GM21717 (cell line): Measurements from ENCODE around the gene SETD7.

Experiments
- ATAC-seq: cut with Tn5 transposase; IDR thresholded peaks from one replicate; pipeline ENCODE4 v1.9.1; 2021; ENCODE audit warnings: mild to moderate bottlenecking, moderate library complexity; ENCODE audit not compliant: unreplicated experiment

The SETD7 gene

DNA sequence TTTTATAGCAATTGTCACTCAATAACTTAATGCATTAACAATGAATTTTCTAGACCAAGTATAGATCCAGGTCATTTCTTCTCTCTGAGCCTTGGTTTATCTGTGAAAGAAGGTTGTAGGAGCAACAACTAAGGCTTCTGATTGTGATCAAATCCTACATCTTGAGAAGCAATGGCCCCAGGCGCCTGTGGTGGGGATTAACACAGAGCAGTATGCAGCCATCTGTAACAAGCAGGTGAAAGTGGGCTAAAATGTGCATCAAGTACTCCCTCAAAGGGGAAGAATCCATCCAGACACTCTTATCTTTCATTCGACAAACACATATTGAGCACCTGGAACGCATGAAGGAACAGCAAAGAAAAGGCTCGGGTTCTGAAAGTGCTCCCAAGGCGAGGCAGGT is 19.1 kb upstream of the SETD7 start:
- no peak for ATAC-seq

DNA sequence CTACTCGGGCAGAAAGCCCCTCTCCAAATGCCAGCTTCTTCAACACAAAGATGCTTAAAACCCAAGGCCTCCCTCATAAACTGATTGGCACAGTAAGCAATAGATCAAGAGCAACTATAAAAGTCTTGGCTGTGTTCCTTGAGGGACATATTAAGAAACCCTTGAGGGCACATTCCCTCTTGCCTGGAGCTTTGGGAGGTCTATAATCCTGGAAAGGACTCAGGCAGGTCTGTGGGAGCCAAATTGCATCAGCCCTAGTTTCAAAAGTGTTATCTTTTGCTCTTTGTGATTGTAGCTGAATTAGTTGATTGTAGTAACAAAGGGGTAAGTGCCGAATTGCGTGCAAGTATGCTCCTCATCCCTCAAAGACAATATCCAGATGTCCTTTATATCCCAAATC is 18.6 kb upstream of the SETD7 start:
- ATAC-seq, result no peak

DNA sequence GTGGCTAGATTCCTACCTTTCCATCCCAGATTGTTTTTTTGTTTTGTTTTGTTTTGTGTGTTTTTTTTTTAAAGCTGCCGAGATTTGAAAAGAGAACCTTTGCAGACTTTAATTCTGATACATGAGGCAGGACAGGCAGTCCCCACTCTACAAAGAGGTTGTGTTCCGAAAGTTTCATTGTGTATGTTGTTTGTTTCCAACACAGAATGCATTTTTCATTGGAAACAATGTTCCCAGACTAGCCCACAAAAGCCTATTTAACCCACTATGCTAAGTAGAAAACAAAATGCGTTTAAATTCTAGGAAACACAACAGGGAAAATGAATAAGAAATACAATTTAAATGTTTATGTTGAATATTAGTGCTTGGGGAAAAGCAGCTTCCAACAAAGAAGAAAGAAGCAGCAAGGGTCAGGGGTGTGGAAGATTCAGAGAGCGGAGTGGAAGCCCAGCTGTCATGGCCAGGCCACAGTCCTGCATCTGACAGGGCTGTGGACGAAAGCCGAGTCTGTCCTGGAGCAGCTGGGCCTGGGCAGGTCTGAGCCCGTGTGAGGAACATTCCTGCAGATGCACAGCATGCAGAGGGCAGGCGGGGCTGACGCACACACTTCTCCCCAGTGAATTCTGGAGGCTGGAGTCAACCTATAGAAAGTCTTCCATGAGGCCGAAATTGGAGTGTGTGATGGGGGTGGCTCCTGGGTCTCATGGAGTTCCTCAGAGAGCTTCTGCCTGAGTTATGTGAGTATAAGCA is 12.4 kb upstream of the SETD7 start:
- ATAC-seq, result no peak

DNA sequence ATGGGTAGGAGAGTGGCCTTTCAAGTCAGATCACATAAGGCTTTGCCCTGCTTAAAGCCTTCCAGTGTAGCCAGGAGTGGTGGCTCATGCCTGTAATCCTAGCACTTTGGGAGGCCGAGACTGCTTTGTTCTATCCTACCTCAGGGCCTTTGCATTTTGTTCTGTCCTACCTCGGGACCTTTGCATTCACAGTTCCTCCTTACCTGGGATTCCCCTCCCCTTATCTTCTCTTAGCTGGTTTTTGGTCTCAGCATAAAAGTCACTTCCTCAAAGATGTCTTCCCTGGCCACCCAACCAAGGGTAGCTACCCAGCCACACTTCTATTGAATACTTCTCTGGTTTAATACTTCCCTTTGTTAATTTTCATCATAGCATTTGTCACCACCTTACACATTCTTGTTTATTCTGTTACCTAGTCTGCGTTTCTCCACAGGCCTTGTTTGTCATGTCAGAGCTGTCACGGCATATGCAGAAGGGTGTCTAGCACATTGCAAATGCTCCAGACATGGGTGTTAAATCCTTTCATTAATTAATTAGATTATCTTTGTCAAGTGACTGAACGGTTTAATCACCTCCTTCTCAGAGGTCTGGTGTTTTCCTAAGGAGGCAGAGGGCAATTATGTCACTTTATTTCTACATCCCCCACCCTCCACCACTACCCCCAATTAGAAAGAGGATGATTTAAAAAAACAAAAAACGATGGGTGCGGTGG is 11.3 kb upstream of the SETD7 start:
- ATAC-seq, result no peak

DNA sequence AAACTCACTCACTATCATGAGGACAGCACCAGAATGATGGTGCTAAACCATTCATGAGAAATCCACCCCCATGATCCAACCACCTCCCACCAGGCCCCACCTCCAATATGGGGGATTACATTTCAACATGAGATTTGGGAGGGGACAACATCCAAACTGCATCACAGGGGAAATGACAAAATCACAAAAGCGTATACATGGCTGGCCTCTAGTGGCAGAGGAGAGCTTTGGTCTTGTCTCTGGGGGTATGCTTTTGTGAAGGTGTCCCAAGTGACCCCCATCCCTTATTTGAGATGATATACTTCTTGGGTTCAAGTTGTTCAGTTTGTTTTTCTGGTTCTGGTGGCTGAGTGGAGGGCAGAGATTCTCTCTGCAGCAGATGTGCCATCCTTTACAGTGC is 8.5 kb upstream of the SETD7 start:
- ATAC-seq, result no peak

DNA sequence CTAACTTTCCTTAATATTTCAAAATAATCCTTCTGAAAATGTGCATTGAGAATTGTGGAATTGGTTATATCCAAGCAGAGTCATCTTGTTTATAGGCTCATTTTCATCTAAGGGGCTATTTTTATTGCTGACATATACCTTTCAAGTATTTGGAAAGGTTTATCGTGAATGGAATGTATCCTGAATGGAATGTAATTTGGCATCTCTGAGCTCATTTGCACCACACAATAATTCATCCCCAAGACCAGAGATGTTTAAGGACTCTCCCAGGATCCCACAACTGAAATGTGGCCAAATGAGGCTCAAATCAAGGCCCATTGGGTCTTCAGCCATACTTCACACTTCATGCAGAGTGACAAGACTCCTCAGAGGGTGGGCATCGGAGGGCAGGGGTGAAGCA is 7.5 kb upstream of the SETD7 start:
- ATAC-seq, result no peak

DNA sequence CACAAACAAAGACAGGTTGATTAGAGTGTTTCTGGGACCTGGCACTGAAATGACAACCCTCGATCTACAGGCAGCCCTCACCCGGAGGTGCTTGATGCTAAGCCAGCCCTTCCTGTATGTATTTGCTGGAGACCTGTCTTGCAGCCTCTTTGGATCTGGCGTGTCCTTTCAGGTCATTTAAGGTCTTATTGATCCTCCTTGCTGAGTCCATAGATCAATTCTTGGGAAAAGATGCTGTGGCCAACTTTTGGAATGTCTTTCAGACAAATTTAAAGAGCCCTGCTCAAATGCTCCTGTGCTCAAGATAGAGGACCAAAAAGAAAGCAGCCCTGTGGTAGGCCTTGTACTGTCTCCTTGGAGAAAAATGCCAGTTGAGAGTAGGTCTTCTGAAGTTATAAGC is 6.8 kb upstream of the SETD7 start:
- ATAC-seq, result no peak

DNA sequence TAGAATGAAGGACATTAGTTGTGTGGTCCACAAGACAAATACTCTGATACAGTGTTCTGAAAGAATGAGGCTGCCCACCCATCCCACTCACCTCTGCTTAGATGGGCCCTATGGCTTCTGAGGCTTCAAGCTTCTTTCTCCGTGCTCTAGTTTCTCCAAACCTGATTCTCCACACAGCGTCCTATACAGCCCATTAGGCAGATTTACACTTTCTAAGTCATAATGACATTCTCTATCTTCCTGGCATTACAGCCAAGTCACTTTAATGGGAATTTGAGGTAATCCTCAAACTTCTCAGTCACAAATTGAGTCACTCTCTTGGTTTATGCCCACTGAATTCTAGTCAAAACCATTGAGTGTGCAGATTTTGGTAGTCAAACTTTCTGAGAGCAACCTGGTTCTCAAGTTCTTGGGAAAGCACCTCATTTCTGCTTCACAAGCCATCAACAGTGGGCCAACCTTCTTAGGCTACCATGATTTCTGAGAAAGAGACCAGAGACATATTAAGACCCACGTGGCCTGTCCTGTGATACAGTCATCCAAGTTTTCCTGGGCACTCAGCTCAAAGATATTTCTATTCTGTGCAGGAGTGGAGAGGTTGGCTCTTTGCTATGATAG is 6.2 kb upstream of the SETD7 start:
- ATAC-seq, result no peak

DNA sequence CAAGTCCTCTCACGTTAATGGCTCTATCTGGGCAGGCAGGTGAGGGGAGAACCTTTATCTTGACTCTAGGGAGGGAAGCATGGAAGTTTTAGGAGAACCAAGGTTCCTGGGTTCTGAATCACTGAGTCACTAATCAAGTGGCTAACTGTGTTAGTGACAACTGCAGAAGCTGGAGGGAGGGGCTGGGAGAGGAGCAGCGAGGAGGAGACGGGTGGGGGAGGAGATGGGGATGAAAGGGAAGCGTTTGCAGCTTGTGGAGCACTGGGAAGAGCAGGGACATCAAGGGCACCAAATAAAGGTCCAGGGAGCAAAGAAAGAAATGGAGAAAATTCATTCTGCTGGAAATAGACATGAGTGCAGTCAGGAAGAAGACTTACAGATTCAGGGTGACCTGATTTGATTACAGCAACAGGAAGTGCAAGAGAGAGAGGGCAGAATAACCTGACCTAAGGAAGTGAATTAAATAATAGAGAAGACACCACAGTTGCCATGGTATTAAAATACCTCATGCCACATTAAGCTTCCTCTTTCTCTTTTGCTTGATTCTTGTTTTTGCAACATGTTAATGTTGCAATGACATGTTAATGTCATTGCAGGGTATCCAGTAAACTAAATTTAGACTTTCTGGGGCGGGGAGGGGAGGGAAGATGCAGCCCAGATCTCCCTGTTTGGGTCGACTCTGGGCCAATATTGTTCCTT is 4.5 kb upstream of the SETD7 start:
- ATAC-seq, result no peak

DNA sequence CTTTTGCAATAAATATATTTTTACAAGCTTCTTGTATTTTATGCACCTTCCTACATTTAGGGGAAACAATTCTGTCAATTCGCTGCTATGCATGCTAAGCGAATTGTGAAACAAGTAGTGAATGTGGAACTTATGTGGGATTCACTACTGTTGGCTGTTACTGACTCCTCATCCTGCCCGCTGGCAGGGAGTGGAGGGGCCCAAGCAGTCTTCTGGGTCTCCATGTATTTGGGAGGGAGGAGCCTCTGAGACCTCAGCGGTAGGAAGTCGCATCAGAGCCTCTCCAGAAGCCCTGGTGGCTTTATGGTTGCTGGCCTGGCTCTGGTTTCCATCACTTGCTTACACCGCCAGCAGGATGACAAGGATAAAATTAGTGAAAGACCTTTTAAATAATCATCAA is 3.7 kb upstream of the SETD7 start:
- no peak for ATAC-seq

DNA sequence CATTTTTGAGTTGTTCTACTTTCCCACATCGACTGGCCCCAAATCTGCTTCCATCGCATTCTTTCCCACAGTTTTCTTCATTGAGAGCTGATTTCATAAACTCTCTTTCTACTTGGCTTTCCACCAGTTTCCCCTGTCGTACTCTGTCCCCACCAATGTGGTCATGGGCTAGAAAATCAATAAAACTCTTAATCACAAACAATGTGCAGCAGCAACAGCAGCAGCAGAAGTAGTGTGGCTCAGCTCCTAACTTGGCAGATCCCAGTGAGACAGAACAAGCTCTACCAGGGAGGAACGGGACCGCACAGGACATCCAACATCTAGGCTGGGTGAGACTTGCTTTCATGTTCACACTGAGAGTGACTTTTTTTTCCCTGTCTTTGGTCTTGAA is 3.1 kb upstream of the SETD7 start:
- no peak for ATAC-seq

DNA sequence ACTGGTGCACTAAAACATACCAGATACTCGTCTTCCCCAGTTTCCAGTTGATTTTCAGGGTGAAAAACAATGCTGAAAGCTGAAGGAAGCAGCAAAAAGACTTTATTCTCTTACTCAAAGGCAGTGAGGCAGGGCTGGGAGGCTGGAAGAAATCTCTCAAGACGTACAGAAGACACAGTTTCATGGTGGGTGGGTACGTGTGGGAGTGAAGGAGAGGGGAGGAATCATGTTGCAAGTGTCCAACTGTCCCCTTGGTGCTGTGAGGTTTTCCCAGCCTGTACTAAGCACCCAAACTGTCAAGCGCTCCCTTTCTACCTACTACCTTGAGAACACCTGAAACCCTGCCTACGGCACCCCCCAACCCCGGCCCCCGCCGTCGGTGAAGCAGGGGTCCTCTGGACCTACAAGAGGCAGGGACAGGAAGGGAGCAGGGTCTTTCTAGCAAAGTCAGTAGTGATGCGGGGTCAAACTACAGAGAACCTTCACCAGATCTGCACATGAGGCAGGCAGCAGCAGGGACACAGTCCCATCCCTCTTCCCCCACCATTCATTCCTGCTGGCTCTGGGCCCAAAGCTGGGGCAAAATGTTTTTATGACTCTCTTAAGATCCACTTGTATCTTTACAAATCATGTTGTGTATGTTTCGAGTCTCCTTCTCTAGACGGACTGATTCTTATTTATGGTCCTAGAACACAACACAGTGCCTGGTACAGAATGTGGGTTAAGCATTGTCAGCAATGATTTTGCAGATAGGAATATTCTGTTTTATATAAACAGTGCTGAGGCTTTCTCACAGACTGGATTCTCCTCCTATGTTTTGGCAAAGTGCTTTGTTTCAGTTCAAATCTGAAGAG is 2.4 kb upstream of the SETD7 start:
- ATAC-seq, result no peak

DNA sequence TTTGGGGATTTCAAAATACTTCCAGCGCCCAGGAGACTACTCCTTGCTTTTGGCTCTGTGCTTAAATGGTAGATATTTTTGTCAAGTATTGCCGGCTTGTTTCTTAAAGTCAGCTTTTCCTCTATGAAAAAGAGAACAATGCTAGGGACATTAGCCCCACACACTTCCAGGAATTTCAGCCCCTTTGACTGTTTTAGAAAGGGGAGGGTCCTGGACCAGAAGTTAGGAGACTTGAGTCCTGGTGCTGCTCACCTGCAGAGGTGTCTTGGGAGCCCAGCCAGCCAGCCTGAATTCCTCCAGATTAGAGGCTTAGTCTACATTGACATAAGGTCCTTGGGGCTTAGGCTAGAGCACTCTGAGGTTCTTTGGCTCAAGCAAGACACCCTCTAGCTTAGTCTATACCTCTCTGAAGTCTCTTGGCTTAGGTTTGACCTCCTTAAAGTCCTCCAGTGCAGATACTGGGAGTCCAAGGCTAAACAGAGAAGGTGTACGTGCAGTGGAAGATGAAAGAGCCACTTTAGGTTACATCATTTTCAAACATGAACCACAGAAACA is 1.6 kb upstream of the SETD7 start:
- no peak for ATAC-seq

DNA sequence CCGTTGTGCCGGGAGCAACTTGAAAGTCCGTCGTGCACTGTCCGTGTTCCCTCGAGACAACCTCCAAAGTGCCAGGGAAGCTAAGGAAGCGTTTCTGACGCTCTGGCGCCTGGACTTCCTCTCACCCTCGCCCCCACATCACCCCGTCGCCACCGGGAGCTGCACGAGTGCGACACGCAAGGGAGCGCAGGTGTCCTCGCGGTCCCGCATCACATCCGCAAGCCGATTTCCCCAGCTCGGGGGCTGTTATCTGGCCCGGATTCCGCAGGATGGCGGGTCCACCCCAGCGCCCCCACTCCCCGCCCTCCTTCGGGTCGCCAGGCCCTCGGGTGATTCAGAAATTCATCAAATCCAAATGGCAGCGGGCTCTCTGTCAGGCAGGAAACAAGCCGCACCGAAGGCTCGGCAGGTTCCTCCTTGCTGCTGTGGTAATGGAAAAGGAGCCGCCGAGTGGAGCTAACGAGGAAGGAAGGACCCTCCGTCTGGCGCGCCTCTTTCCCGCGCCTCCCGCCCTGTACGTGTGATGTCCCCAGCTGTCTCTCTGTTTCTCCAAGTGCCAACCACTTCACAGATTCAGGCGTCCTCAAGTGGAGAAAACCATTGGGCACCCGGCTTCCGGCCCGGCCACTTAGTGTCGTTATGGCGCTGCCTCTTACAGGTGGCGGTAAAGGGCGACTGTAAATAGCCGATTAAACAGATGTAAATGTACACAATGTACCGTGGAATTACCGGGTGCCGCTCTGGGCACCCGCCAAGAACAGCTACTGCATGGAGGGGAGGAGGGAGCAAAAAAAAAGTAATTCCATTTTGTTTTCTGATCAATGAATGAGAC is 921 bp upstream of the SETD7 start:
- ATAC-seq, result peak; percentile 29

DNA sequence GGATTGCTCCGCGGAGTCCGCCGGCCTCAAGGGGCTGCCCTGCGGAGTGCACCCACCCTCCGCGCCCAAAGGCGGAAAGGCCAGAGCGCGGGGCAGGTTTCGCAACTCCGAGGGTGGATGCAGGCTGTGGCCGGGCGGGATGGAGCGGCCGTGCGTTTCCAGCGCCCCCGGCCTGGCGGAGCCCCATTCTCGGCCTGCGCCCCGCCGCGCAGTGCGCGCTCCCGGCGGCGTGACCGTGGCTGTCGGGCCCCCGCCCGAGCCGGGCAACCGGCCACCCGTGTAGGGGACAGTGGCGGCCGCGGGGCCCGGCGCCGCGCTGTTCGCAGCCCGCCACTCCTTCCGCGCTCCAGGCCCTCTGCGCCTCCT is 331 bp downstream of the SETD7 start:
- ATAC-seq, result peak; percentile 21

DNA sequence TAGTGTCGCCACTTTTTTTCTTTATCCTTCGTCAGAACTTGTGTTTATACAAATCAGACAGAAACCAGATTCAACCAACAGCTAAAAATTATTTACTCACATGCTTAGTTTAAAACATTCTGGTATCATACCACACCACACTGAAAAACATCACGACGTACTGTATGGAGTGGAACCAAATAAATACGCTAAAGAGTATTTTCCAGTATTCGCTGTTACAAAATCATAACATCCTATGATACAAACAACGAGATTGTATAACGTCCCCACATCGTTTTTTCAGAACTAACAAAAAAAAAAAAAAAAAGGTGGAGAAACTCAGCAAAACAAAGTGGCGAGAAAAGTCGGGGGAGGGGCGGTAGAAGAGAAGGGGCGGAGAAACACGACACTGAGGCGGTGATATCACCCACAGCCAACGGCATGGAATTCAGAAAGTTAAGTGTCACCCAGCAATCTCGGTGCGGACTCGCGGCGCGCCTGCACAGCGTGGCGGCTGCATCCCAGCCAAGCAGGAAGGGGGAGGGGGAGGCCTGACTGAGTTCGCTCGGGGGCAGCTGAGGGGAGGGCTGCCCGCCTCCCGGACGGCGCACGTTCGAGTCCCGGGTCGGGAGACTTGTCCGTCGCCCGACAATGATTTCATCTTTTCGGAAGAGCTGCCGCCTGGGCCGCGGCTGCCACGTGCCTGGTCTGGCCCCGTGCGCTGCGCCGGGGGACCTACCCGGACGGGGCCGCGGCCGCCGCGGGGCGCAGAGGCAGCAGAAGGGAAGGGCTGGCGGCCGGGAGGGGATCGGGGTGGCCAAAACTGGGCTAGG is 920 bp downstream of the SETD7 start:
- ATAC-seq, result peak; percentile 44

DNA sequence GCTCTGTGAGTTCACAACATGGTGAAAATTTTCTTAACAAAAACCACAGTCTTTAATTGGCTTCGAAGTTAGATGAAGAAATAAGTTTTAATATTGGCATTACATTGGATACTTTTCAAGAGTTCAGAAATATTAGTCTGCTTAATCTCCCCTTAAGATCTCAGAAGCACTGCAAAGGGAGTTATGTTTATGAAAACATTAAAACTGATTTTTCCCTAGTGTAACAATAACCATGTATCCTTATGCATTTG is 1.5 kb downstream of the SETD7 start:
- ATAC-seq, result no peak

DNA sequence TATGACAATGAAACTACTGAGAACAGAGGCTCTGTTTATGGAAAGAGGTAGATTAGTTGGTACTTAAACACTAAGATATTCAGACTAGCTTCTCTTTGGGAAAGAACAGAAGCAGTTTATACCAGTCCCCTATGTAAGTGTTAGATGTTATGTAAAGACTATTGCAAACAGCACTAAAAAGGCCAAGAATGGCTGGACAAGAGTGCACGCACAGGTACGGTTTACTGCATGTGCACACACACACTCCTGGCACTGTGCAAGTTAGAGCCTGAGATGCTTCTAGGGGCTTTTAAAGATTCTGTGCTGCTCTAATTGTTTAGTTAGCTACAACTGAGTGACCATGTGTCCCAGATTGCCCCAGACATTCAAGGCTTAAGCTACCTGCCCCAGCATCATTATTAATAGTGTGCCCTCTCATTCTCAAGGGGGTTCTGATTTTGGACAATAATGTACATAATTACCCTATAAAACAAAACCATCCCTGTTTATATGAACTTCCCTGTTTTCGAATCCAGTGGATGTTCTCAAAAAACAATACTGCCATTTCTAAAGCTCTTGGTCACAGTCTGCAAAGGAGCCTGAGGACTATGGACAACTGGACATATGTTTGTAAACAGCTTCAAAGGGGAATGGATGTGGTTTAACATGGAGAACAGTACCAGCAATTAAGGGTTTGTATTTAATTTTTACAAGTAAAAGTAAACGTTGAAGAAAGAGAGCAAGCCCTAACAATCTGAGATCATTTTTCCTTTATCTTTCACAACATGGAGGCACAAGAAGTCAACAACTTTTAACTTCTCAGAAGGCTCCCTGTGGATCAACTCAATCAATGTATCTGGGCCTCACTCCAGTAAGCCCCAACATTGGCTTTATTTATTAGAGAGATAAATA is 2.0 kb downstream of the SETD7 start:
- no peak for ATAC-seq
